Measurements from ENCODE around the gene ANO2.

The ANO2 gene

DNA sequence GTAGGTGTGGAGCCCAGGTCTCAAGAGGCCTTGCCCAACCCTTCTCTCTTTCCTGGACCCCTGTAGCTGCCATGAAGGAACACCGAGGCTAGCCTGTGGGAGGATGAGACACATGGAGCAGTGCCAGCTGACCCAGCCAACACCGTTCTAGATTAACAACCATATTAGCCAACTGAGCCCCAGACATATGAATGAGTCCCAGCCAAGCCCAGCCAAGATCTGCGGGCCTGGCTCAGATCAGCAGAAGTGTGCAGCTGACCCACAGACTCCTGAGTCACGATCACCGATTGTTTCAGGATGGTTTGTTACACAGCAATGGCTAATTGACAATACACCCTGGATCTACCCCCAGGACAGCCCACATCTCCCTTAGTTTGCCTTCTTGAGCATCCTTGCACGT, 431.0 kb downstream of the ANO2 start:
- DNase-seq (ENCODE audit: low read depth): no peak

GRCh38 chr12:5513406-5513805, 431.7 kb downstream of the ANO2 start:
- DNase-seq (ENCODE audit: low read depth): no peak
